GM21526 (cell line): Measurements from ENCODE around the gene CABLES1.

Experiments
- ATAC-seq: cut with Tn5 transposase; IDR thresholded peaks from one replicate; pipeline ENCODE4 v1.9.1; 2021; ENCODE audit warnings: moderate library complexity; ENCODE audit not compliant: unreplicated experiment, low FRiP score

CABLES1 gene

DNA sequence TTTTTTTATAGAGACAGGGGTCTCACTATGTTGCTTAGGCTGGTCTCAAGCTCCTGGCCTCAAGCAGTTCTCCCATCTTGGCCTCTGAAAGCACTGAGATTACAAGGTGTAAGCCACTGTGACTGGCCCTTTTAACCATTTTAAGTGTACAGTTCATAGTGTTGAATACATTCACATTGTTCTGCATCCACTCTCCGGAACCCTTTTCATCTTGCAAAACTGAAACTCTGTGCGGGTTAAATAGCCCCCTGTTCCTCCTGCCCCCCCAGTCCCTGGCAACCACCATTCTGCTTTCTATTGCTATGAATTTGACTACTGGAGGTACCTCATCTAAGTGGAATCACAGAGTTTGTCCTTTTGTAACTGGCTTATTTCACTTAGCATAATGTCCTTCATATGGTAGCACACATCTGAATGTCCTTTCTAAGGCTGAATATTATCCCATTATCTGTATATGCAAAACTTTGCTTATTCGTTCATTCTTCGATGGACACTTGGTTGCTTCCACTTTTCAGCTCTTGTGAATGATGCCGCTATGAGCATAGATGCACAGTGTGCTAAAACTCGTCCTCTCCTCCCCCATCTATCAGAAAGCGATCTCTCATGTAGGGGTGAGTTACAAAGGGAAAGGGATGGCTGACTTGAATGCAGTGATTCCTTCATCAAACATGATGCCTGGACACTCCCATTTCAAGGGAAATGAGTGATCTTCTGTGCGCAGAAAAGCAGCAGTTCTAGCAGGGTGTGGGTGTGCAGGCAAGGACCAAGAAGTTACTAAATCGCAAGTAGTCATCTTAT lies 30.2 kb downstream of the CABLES1 start:
- no peak for ATAC-seq

DNA sequence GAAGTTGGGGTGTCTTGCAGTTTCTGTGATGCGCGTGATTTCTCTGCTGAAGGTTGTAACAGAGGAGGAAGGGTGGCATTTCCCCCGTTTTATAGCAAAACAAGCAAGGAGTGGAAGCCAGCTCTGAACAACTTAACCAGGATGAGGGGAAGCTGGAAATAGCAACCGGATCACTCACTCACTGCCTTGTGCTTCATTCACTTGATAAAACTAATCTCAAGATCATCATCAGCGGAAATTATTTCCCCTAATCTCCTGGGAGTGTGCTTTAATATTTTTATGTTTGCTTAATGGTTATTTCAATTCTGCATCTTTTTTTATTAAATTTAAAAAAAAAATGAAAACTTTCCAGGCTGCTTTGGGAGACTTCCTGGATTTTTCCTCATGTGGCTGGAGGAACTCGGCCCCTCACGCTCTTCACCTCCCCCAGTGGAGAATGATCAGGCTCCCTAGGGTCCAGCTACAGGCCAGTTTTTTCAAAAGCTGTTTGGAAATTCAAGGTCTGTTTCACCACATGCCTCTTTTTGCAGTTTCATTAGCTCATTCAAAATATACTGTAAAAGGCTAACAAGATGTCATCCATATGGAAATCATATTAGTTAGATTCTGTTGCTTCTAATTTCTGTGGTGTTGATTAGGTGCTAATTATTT lies 31.7 kb downstream of the CABLES1 start:
- no peak for ATAC-seq

DNA sequence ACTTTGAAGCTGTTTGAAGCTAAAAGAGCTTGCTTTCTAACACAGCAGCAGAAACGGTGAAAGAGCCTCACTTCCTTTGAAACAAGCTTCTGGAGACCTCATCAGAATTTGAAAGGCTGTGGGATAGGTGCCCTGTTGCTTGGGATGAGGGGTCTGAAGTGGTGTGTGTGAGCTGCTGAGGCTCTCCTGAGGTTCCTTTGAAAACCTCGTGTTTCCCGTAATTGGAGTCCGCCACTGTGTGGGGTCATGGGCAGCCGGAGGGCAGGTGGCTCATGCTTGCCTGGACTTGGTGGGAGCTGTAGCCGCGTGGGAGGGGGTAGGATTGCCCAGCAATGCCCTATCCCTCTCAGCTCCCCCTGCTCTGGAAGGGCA lies 34.4 kb downstream of the CABLES1 start:
- ATAC-seq = no peak

DNA sequence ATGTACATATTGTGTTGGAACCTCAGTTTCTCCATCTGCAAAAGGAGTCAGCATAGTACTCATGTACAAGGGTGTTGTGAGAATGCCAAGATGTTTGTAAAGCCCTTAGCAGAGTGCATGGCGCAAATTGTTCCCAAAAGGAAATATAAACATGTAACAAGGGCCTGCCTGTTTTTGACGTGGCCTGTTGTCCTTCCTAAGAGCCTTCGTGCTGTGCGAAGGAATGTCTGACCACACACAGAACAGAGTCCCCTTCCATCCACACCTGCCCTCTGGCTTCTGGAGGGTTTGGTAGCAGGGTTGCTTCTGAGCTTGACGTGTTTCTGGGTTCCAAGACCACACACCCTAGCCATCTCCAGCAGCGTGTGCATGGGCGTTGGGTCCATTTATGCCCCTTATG lies 34.9 kb downstream of the CABLES1 start:
- ATAC-seq = no peak

DNA sequence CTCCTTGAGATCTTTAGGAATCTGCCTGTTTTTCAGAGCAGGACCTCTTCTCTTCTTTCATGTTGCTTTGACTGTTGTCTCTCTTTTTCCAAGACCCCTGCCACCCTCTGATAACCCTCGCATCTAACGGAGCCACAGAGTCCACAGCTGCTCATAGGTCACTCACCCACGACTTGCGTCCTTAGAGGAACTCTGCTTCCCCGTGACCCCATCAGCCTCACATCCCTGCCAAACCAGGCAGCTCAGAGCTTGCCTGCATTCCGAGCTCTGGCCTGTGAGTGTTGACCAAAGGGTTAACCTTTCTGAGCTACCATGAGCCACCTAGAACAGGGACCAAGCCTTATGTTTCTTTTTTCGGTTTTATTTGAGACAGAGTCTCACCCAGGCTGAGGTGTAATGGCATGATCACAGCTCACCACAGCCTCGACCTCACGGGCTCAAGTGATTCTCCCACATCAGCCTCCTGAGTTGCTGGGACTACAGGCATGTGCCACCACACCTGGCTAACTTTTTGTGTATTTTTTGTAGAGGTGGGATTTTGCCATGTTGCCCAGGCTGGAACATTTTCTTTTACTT lies 36.4 kb downstream of the CABLES1 start:
- ATAC-seq = no peak

DNA sequence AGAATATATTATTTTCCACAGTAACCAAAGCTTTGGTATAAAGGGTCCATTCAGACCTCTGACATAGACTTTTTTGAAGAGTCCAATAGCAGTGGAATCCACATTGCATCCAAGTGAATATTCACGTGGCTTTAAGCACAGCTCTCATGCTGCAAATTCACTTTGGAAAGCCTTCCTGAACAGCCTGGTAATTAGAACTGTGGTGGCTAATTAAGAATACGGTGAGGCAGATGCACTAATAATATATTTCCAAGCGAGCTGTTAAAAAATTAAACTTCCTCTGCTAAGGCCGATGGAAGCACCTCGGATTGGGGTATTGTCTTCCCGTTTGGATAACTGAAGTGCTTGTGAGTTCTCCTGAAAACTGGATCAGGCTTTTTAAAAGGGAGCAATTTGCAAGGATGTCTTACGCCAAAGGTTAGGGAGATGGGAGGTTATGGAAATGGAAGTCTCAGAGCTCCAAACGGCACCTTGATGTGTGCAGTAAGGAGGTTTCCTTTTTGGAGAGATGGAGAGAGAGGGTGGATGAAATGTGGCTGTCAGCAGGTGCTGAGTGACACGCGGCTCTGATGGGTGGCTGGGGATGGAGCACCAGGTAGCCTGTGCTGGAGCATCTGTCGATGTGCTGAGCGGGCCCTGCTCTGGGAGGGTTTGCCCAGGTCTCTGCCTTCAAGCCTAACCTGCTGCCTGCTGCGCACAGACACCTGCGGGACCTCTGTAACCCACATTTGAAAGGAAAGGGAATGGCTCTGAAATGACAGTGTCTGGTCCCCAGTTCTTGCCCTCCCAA lies 37.5 kb downstream of the CABLES1 start:
- no peak for ATAC-seq

DNA sequence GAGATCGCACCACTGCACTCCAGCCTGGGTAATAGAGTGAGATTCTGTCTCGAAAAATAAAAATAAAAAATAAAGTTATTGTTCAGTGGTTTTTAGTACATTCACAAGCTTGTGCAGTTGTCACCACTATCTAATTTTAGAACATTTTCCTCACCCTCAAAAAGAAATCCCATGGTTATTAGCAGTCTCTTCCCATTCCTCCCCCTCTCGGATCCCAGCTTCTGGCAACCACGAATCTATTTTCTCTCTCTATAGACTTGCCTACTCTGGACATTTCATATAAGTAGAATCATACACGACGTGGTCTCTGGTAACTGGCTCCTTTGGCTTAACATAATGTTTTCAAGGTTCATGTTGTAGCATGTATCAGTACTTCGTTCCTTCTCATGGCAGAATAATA lies 38.6 kb downstream of the CABLES1 start:
- ATAC-seq = no peak

DNA sequence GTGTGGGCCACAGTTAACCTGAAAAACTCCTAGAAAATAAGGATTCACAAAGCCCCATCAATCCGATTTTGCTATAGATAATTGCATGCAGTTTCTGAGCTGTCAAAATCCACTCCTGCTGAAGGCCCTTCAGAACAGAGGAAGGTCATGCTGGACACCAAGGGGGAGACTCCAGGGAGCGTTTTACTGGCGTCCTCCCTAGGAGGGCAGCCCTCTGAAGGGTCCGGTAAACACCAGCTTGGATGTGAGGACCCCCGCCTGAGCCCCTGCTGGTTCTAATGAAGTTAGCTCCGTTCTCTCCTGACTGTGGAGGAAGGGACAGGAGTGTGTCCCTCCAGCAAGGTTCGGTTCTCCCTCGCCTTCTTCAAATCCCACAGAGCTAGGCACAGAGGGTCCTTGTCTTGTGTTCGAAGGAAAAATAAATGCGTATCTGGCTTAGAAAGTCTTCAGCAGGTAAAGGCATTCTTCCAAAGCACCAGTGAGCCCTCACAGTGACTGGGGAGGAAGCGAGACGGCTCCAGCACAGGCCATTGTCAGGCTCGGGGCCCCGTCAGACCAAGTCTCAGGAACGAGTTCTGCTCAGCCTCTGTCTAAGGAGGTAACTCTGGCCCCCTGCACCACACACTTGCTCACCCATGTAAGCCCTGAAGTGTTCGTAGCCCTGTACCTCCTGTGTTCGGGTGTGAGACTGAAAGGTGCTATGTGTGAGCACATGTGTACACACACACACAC lies 41.6 kb downstream of the CABLES1 start:
- no peak for ATAC-seq

DNA sequence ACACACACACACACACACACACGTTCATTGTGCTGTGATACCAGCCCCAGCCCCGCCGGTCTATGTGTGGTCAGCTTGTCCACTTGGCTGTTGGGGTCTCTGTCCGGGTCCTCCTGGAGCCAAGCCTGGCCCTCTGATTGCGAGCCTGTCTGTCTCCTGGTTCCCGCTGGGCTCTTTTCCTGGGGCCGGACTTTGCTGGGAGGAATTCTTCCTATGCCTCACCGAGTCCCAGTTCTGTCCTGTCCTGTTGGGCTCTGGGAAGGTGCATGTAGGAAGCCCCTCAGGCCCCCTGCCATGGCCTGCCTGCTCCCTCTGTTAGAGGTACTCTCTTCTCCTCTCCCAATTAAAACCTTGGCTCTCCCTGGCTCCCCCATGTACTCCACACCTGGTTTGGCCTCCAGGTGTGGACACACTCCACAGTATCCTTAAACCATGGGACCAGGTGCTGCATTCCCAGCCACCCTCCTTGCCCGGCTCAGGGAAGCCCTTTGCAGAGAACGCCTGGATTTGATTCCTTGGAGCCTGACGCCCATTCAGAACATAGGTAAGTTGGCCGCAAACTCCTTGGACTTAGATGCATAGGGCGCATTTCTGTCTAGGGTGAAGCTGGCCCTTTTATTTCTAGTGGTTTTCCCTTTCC lies 42.3 kb downstream of the CABLES1 start:
- ATAC-seq = no peak

DNA sequence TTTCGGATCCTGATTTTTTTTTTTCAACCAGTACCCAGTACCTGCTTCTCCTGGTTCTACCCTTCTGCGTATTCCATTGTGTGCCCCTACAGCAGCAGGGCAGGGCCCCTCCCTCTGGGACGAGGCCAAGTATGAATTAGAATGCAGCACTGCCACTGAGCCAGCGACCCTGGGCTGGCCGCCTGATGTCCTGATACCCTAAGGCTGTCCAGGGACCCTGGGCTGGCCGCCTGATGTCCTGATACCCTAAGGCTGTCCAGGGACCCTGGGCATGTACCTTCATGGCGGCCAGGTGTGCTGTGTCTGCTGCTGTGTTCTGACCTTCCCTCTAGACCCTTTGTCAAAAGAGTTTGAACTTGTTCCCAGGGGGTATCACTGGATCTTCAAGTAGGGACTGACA lies 42.9 kb downstream of the CABLES1 start:
- ATAC-seq = no peak

DNA sequence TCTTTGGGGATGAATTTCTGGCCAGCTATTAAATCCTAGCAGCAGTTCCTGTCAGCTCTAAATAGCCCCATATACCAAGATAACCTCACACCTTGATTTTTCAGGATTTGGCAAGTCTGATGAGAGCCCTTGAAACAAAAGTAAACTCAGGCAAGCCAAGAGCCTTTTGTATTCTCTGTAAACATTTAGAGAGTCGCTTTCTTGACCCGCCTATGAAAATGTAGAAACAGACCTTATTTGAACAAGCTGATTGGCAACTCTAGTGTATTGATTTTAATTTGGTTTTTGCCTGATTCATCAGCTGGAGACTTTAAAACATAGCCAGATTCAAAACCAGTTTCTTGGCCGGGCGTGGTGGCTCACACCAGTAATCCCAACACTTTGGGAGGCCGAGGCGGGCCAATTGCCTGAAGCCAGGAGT lies 43.4 kb downstream of the CABLES1 start:
- no peak for ATAC-seq

DNA sequence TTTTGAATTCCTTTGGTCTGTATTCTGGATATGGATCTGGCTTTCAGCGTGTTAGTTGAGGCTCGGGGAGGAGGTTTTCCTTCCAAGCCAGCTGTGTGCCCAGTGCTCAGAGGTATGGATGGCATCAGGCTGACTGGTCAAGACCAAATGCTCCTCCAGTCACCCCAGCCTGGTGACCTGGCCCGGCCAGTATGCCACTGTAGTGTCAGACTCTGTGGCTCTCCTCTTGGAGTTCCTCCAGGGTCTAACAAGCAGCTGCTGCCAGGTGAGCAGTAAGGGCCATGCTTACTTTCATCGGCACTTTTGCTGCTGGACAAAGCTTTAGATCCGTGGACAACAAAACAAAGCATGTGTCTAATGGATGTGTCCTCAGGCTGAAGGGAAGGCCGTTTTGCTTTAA lies 44.1 kb downstream of the CABLES1 start:
- no peak for ATAC-seq

DNA sequence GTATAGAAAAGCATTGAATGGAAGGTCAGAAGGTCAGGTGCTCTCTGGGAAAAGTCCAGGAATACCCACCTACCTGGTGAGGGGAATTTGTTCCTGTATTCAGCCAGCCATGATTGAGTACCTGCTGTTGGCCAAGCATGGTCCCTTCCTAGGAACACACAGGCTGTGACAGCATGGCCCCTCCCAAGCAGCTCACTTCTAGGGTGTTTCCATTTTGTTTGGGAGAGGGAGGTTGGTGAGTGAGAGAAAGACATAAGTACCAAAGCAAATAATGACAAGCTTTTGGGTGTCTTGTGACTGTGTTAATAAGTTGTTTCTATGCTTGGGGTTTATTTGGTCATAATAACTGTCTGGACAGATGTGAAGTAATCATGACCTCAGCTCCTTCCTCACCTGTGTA lies 46.3 kb downstream of the CABLES1 start:
- no peak for ATAC-seq

DNA sequence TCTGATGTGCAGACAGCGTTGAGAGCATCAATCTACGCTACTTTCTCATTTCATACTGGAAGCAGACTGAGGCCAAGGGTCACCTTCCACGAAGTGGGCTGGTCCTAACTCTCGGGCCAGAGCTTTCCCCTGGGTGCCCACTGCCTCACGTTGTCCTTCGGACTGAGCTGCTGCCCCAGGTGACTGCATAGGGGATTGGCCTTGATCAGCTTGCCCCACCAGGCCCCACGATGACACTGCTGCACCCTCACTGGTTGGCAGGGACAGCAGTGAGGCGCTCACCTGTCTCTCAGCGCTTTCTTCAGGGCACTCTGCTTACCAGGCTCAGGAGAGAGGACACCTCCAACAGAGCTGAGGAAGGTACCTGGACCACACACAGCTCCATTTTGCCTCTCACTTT lies 47.3 kb downstream of the CABLES1 start:
- no peak for ATAC-seq

DNA sequence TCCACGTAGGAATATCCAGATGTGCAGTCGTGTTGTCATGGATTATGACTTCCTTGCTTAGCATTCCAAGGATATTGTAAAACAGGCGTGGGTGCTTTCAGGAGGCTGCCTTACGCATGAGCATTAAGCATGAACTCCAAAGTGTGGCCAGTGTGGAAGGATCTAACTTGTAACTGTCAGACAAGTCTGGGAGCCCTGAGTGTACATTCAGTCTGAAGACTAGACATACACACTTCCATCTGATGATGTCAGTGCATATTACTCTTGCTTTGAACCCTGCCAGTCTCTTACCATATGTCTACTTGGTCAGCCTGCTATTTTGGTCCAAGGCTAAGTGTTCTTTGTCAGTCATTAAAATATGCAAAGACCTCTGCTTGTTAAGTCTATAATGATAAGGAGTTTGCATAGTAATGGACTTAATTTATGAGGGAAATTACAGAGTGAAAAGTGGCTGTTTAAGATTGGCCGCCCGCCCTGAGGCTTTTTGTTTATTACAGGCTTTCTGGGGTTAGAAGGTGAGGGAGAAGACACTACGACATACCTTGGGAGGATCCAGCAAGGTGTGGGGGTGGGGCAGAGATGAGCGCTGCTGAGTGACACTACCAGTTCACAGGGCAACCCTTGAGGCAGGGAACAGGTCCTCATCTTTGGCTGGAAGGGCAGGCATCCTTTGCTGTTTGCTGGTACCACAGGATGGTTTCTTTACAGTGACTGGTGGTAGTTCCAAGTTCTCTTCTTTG lies 48.3 kb downstream of the CABLES1 start:
- no peak for ATAC-seq

DNA sequence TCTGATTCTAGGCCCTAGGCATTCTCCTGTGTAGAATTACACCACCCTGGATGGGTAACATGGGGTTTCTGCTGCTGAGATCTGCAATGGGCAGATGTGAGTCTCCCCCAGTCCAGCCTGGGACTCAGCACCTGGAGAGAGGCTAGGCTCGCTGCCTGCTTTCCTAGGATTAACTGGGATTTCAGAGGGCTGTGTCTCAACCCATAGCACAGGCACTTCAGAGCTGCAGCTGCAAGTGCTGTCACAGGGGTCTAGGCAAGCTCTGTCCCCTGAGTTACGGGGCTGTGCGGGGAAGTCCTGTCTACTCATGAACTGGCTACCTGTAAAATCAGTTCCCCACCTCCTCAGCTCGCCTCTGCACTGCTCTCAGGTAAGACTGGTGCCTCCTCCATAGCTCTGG lies 51.5 kb downstream of the CABLES1 start:
- ATAC-seq = no peak

DNA sequence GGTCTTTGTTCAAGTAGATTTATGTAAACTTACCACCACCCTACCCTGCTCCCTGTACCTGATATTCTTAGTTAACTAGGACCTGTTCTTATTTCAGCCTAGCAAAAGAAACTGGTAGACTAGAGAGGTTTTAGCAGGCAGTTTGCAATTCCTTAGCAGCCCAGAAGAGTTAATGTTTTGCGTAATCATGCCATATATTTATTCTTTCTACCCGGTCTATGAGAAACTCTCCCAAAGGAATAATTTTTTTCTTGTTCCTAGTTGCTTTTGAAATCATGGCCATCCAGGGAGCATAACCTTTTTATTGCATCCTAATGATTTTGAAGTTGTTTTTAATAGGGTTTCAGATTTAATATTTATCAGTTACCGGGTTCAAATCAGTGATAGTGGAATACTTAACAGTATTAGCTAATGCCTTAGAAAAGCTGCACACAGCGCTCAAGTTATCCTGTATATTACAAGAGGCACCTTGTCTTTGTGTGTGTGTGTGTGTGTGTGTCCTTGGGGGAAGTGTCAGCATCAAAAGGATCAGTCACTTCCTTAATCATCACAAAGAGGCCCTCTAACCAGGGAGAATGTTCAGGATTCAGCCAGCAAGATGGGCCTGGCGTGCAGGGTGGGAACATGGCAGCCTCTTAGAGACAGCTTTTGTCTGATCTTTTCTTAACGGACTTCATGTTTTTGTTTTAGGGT lies 52.9 kb downstream of the CABLES1 start:
- no peak for ATAC-seq

DNA sequence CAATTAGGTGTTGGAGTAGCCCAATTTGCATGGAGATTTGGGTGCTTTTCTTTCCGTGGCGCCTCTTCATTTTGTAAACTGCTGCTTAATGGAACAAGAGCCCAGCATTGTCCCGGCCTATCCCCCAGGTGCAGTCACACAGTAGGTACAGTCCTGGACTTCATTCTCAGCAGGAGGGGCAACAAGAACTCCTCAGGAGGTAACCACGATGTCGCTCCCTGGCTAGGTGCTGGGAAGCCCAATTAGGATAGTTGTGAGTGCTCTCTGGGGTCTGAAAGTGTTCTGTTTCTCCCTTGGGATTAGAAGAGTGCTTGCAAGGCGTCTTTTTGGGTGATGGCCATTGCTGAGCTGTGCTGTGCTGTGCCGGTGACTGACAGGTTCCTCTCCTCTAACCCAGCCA lies 53.8 kb downstream of the CABLES1 start:
- no peak for ATAC-seq
